GM19025 (cell line): ENCODE results near the gene FLNB.

ENCODE experiments used
- ATAC-seq: cut with Tn5 transposase; IDR thresholded peaks from one replicate; pipeline ENCODE4 v1.9.1; 2021; ENCODE audit warnings: mild to moderate bottlenecking, low read depth, moderate library complexity; ENCODE audit not compliant: unreplicated experiment

The FLNB gene

DNA sequence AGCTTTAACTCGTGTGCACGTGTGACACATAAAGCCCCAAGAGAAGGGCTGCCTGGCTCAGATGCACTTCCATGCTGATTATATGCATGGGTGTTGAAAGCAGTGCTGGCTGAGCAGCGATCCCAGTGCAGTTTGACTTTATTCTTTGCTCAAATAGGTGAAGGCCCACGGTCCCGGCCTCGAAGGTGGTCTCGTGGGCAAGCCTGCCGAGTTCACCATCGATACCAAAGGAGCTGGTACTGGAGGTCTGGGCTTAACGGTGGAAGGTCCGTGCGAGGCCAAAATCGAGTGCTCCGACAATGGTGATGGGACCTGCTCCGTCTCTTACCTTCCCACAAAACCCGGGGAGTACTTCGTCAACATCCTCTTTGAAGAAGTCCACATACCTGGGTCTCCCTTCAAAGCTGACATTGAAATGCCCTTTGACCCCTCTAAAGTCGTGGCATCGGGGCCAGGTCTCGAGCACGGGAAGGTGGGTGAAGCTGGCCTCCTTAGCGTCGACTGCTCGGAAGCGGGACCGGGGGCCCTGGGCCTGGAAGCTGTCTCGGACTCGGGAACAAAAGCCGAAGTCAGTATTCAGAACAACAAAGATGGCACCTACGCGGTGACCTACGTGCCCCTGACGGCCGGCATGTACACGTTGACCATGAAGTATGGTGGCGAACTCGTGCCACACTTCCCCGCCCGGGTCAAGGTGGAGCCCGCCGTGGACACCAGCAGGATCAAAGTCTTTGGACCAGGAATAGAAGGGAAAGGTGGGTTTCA lies 114.9 kb downstream of the FLNB start:
- ATAC-seq: no peak

DNA sequence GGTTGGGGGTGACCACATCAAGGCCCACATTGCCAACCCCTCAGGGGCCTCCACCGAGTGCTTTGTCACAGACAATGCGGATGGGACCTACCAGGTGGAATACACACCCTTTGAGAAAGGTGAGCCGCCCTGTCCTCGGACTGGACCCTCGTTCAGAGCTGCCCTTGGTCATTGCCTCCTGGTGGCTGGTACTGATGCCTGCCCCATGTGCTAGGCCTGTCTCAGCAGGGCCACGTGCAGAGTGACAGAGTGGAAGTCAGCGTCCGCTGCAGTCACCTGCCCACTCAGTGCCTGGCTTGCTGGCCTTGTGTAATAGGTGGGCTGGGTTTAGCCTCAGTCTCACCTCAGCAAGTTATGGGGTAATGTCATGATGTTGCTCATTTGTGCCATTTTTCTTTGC lies 116.2 kb downstream of the FLNB start:
- ATAC-seq: no peak

- ATAC-seq: no peak
Measured at GRCh38 chr3:58129041-58129770, 121.0 kb downstream of the FLNB start.

GRCh38 chr3:58130591-58130990 lies 122.4 kb downstream of the FLNB start:
- no peak for ATAC-seq

- ATAC-seq: no peak
Measured at GRCh38 chr3:58131101-58131825, 123.0 kb downstream of the FLNB start.

- no peak for ATAC-seq
Measured at GRCh38 chr3:58132850-58133249, 124.6 kb downstream of the FLNB start.

DNA sequence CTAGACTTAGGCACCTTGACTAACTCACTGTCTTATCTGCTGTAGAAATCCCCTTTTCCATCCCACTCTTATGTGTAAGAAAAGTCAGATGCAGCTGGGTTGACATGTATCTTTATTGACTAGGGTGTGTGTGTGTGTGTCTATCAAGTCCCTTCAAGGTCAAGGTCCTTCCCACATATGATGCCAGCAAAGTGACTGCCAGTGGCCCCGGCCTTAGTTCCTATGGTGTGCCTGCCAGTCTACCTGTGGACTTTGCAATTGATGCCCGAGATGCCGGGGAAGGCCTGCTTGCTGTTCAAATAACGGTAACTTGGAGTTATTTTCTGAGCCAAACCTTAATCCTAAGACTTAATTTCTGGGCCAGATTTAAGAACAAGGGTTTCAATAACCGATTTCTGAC lies 126.2 kb downstream of the FLNB start:
- ATAC-seq: no peak

DNA sequence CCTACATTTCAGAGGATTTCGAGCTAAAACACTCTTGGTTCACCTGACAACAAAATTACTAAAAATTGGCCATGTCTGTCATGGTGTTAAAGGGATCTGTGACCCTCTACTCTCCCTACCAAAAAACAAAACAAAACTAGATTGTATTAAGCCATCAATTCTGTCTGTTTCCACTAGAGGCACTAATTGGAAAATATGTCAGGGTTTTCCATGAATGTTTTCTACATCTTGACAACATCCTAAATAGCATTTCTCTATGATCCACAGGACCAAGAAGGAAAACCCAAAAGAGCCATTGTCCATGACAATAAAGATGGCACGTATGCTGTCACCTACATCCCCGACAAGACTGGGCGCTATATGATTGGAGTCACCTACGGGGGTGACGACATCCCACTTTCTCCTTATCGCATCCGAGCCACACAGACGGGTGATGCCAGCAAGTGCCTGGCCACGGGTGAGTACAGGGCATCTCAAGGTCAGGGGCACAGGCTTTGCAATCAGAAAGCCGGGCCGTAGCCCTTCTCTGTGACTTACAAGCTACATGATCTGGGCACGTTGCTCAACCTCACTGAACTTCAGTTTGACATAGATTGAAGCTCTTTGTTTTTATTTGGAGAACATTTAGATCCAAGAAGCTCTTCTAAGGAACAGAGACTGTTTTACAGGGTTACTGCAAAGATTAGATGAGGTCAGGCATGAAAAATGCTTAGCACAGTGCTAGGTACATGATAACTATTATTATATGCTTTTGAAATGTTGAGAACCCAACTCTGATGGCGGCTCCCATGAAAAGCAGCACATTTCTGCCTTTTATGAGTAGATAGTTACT lies 127.7 kb downstream of the FLNB start:
- no peak for ATAC-seq

DNA sequence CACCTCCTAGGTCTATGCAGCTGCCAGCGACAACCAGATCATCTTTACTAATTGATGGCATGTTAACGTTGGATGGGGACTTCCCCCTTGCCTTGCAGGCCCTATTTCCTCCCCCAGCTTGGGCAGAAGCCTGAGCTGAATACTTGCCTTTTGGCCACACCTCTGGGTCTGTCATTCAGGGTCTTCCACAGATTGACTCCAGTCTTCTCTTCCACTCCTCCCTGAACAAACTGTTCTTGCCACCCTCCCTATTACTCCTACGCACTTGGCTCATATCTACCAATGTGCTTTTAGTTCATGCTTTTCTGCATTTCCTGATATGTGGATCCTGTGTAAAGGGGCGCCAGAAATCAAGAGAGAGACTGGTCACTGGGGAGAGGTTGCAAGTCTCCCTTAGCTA lies 129.1 kb downstream of the FLNB start:
- ATAC-seq: no peak

- no peak for ATAC-seq
Measured at GRCh38 chr3:58141766-58142345, 133.6 kb downstream of the FLNB start.

DNA sequence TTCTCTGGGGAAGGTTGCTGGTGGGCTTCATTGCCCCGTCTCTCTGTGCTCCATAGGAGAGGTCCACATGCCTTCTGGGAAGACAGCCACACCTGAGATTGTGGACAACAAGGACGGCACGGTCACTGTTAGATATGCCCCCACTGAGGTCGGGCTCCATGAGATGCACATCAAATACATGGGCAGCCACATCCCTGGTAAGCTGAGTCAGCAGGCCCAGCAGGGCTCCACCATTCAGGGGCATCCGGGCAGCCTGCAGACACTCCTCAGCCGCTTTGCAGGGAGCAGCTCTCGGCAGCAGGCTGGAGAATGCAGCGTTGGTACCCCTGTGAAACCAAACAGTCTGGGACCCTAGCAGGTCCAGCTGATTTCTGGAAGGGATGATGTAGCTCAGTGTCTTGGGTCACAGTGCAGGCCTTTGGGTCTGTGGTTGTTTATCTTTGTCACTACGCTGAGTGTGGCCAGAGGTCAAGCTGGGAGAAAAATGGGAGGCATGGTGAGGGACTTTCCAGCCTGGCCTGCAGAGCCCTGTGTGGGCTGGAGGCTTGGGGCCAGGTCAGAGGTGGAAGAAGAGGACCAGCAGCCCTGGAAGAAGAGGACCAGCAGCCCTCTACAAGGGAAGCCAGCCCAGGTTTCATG lies 135.3 kb downstream of the FLNB start:
- ATAC-seq: no peak

GRCh38 chr3:58144478-58145325 lies 136.5 kb downstream of the FLNB start:
- ATAC-seq: no peak

DNA sequence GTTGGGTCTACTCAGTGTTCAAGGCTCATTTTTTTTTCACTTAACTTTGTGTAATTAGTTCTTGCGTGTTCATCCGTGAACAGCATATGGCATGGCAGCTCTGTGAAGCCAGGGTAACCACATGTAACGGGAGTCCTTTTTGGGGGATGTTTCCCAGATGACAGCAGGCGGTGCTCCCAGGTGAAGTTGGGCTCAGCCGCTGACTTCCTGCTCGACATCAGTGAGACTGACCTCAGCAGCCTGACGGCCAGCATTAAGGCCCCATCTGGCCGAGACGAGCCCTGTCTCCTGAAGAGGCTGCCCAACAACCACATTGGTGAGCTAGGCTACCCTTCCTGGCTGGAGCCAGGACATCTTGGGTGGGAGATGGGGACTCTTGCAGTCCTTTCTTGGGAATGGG lies 139.8 kb downstream of the FLNB start:
- ATAC-seq: no peak

GRCh38 chr3:58150130-58150809 lies 142.0 kb downstream of the FLNB start:
- no peak for ATAC-seq

GRCh38 chr3:58150810-58151199 lies 142.6 kb downstream of the FLNB start:
- ATAC-seq: no peak

DNA sequence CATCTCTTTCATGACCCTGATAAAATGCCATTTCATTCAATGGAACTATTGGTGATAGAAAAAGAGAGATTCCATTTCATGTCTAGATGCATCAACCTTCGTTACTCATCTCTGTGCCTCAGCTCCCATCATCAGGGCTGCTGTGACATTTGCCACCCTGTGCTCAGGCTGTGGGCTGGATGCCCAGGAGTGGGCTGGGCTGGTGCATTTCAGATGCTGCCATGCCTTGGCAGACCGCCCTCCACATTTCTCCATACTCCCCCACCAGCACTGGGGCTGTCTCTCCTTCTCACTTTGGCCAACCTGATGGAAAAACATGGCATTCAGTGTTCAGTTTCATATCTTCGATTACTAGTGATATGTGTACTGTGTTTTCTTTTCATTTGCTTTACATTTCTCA lies 143.4 kb downstream of the FLNB start:
- ATAC-seq: no peak

DNA sequence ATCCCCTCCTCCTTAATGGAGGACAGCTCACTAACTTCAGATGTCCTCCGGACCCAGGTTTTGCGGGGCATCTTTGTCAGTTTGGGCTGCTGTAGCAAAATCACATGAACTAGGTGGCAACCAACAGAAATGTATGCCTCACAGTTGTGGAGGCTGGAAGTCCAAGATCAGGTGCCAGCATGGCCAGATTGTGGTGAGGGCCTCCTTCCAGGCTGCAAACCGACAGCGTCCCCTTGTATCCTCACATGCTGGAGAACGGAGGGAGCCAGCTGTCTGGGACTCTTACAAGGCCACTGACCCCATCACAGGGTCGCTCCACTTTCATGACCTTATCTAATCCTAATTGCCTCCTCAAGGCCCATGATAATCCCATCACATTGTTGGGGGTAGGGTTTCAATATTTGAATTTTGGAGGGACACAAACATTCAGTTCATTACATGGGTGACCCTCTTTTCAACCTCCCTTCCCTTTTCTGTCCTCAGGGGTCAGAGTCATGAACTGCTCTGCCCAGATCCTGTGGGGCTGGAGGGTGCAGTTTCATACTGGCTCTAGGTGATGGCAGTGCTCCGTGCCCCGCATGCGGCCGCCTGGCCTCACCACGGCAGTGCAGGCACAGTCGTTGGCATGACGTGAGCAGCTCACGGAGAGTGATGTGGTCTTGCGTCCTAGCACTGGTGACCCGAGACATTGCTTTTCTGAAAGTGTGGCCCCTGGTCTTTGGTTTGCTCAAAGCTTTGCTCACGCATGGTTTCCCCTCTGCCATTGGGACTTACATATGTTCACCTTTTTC lies 144.2 kb downstream of the FLNB start:
- ATAC-seq: no peak

GRCh38 chr3:58153371-58153770 lies 145.1 kb downstream of the FLNB start:
- ATAC-seq: no peak
